ENCODE measurements around the gene NAGK.
"Not testable (repeated sequence)": the region's sequence is repeated elsewhere in the genome, so short reads cannot be mapped to it uniquely, and the experiment has no call there.

Gene NAGK

DNA sequence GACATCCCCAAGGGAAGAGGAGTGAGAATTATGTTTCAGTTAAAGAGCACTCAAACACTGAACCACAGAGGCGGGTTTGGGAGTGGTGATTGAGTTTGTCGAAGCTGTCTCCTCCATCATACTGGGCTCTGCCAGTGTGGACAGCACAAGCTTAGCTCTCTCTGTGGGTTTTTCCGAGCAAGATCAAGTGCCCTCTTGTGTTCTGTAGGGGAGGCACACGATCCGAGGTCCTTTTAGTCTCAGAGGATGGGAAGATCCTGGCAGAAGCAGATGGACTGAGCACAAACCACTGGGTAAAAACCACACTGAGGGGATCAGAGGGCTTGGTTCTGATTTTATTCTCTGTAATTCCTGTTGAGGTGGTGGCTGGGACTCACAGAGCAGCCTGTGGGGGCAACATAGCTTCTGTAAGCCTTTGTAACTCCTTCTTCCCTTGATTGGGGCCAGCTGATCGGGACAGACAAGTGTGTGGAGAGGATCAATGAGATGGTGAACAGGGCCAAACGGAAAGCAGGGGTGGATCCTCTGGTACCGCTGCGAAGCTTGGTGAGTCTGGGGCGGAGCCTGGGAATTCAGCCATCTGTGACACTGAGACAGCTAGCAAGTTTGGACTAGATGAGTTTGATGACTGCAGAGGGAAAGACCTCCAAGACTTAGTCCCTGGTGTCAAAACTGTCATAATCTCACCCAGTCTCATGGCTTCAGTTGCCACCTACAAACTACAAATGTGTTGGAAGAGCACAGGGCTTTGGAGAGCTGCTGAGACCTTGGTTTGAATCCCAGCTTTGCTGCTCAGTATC, 2.0 kb downstream of the NAGK start:
- DNase-seq: peak in 1 of 2 experiments; percentile 14

DNA sequence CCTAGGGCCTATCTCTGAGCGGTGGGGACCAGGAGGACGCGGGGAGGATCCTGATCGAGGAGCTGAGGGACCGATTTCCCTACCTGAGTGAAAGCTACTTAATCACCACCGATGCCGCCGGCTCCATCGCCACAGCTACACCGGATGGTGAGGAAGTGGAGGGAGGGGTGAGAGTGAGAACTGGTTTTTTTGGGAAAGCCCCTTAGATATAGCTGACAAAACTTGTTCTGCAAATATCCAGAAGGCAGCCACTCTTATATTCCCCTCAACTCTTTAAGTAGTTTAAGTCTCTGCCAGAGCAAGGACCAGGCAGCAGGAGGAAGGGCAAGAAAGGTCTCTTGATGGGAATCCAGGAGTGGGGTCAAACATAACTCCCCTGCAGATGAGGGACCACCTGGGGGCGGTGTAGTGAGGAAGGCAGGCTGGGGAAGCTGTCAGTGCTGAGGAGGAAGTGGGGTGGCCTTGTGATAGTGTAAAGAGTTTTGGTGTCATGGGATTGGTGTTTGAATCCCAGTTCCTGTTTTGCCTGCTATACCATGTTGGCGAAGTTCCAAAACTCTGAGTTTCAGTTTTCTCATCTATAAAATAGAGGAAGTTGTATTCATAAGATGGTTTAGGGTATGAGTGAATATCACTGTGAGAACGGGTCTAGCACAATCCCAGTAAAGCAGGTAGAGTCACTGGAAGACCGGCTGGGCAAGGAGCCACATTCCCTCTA, 3.4 kb downstream of the NAGK start:
- DNase-seq: no peak

DNA sequence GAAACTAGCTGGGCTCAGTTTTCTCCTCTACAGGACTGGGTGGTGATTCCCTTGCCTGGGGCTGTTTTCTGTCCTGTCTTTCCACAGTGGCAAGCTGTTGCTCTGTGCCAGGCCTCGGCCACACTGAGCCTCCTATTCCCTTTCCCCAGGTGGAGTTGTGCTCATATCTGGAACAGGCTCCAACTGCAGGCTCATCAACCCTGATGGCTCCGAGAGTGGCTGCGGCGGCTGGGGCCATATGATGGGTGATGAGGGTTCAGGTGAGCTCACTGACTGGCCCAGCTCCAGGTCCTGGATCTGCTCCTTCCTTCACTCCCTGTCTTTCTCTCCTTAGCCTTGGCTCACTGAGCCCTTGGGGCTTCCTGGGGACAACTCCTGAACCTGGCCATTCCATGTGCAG, 4.0 kb downstream of the NAGK start:
- DNase-seq: no peak

DNA sequence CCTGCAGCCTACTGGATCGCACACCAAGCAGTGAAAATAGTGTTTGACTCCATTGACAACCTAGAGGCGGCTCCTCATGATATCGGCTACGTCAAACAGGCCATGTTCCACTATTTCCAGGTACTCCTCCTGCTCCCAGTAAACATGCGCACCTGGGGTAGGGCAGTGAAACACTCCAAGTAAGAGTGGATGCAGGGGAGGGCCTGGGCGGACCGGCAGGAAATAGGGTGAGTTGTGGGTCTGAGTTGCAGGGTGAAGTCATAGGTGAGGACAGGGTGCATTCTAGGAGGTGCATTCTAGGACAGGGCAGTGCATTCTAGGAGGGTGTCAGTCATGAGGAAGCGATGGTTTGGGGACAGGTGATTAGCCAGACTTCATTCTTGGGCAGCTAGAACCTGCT, 5.0 kb downstream of the NAGK start:
- DNase-seq: no peak

DNA sequence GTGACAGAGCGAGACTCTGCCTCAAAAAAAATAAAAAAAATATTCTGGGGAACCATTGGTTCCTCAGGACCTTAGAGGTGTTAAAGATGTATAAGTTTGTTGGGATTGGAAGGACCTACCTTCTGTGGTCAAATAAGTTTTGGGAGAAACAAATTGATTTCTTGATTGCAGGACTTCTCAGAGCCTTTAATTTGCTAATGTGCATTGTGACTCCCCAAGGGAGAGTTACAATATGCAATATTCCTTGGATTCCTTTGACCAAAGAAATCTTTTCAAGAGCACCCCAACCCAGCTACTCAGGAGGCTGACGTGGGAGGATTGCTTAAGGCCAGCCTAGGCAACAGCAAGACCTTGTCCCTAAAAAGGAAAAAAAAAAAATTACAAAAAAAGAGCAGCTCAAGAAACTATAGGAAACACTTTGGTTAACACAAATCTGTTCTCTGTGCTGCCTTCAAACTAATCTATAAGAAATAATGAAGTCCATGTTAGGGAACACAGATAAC, 6.5 kb downstream of the NAGK start:
- DNase-seq: no peak

DNA sequence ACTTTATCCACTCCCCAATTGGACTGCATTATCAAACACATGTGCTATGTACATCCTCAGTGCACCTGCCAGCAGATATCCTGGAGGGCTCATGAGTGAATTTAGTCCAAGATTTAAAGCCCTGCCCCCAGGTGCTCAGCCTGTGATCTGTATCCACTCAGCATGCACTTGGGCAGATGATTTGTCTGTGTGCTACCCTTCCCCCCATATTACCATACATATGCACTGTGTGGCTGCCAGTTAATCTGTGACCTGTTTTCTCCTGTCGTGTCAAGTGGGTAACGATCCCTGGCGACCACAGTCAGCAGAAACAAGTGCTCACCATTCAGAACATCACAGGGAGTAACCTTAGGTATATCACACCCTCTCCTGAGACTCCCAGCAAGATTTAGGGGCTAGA, 10.2 kb downstream of the NAGK start:
- DNase-seq: no peak

DNA sequence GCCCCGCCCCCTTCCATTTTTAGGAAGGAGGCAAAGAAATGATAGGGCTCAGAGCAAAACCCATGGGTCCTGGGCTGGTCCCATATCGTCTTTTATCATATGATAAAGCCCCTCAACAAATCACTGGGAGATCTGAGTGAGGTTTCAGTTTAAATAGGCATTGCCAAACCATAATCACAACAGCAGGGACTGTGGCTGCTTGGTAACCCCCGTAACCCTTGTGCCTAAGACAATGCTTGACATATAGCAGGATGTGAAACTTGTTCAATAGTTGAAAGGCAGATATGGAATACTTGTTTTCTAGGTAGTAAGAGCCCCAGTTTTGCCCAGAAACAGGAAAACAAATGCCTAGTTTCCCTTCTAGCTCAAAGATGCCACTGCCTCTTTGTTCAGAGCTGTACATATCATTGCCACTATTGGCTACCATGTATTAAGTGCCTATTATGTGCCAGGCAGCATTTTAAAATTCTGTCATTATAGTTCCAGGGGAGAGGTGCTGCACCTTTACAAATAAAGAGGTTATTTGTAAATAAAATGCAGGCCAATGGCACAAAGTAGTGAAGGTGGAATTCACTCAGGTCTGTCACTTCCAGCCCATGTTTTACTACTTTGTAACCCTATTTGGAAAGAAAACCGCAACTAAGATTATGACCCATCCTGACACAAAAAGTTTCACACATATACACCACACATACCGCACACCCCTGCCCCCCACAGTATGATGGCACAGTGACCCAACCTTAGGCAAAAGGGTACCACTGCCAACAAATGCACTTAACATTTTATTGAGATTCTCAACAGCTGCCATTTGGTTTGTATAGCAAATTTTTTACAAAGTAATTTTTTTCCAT, 14.2 kb downstream of the NAGK start:
- DNase-seq: no peak

DNA sequence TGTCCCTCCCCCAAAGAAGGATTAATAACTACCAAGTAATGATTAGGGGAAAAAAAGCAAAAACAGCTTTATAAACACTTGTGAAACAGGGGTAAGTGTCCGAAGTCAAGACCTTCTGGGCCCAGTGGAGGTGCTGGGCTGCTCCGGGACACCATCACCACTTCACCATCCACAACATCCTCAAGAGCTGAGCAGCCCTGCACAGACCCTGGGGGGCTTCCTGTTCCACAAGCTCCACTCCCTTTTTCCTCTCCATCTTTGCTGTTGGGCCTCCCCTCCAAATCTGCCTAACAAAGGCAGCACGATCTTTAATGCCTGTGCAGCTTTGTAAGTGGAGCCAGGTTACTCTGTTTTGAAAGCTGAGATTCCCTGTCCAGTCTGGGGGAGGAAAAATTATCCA, 14.8 kb downstream of the NAGK start:
- DNase-seq: not testable (repeated sequence)

DNA sequence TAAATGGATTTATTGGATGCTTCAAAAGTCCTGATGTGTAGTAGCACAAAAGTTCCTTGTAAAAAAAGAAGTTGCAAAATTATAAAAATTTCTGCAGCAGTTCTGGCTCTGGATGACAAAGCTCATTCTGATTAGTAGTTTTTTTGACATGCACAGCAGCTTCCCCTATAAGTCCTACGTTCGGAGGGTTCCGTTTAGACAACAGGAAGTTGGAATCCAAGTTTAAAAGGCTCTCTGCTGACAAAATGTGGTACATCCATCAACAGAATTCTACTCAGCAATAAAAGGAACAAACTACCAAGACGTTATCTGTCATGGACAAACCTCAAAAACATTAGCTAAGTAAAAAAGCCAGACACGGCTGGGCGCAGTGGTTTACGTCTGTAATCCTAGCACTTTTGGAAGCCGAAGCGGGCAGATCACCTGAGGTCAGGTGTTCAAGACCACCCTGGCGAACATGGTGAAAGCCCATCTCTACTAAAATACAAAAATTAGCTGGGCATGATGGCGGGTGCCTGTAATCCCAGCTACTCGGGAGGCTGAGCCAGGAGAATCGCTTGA, 15.4 kb downstream of the NAGK start:
- DNase-seq: not testable (repeated sequence)

DNA sequence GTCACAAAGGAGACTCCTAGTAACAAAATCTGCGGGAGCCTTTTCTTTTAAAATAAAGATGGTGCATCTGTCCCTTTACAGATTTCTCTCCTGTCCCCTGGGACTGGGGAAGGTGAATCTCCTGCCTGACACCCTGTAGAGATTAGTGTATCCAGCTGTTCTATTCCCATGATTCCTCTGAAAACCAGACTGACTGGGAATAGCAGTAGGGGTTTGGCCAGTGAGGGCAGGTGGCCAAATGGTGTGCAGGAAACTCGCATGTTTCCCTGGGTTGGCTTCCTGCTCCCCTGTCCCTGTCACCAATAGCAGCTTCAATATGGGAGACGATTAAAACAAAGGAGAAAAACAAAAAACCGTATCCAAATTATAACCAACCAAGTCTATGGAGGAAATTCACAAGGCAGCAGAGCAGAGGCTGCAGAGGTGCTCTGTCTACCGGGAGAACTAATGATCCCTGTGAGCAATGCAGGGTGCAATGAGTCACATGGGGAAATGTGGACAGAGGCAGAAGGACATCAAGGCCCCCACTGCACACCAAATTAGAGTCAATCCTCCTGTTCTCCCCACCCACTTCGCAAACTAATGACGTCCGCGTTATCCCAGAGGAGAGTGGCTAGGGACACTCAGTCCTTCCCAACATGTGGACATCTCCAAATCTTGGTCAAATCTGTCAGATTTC, 17.0 kb downstream of the NAGK start:
- DNase-seq: not testable (repeated sequence)

DNA sequence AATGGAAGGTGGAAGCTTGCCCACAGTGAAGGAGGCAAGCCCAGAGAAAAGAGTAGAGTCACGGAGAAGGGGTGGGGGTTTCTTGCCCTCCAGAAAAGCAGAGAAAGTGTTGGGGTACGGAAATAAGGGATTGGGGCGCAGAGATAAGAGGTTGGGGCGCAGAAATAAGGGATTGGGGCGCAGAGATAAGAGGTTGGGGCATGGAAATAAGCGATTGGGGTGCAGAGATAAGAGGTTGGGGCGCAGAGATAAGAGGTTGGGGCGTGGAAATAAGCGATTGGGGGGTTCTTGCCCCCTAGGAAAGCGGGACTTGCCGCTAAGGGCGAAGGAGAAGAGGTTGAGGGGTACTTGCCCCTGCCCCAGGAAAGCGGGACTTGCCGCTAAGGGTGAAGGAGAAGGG, 21.0 kb downstream of the NAGK start:
- DNase-seq: not testable (repeated sequence)

DNA sequence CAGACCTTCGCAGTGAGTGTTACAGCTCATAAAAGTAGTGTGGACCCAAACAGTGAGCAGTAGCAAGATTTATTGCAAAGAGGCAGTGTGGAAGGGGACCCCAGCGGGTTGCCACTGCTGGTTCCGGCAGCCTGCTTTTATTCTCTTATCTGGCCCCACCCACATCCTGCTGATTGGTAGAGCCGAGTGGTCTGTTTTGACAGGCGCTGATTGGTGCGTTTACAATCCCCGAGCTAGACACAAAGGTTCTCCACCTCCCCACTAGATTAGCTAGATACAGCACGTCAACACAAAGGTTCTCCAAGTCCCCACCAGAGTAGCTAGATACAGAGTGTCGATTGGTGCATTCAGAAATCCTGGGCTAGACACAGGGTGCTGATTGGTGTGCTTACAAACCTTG, 23.4 kb downstream of the NAGK start:
- not testable (repeated sequence) for DNase-seq

DNA sequence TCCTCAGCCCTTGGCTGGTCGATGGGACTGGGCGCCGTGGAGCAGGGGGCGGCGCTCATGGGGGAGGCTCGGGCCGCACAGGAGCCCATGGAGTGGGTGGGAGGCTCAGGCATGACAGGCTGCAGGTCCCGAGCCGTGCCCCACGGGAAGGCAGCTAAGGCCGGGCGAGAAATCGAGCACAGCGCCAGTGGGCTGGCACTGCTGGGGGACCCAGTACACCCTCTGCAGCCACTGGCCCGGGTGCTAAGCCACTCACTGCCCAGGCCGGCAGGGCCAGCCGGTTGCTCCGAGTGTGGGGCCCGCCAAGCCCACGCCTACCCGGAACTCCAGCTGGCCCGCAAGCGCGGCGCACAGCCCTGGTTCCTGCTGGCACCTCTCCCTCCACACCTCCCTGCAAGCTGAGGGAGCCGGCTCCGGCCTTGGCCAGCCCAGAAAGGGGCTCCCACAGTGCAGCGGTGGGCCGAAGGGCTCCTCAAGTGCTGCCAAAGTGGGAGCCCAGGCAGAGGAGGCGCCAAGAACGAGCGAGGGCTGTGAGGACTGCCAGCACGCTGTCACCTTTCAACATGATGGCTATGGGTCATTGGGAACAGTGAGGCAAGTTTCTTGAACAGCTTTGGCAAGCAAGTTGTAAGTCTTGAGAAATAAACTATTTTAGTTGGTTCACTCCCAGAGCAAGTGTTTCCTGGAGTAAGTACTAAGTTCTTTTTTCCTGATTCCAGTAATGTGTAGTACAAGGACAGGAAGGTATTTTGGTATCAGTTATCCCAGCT, 24.2 kb downstream of the NAGK start:
- DNase-seq: not testable (repeated sequence)

DNA sequence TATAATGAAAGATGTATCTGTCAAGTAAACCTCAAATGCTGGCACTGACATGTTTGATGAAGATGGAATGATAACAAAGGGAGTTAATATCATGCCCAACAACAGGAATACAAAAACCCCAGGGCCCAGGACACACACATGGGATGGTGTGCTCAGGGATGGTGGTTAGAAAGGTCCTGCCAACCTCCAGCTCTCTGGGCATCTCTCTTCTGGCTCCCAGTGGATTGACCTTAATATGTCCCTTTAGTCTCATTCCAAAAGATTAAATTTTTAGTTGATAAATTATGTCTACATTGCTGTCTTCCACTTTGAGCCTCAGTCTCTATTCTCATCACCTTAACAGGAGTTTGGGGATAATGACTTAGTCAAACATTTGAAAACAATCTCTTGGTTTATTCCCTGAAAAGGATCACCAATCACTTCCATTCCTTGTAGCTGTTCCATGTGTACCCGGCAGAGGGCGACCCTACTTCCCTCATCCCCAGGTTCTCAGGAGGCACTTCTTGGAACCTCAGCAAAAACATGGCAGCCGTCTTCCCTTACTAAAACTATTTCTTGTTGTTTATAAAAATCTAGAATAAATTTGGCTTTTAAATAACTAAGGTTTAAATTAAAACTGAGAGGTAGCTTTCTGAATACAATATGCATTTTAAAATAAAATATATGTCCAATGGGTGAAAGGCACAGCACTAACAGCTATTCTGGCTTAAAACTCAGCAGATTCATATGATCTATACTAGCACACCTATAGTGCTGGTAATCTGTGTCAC, 31.9 kb downstream of the NAGK start:
- peak in 1 of 2 experiments; percentile 62 for DNase-seq

DNA sequence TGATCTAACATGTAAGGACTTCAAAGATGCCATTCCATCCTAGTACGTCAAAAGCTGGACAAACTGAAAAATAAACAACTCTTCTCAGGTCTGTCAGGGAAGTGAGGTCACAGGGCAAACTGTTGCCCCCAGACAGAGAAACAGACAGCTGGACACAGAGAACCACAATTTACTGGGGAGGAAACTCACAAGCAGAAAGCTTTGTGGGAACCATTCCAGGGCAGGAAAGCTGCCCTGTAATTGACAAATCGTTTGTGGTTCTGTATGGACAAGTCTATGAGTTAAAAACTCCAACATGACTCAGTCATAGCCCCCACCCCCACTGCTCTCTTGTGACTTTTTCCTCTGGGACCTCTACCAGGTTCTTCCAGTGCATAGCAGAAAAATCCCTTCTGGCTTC, 33.2 kb downstream of the NAGK start:
- DNase-seq: no peak

DNA sequence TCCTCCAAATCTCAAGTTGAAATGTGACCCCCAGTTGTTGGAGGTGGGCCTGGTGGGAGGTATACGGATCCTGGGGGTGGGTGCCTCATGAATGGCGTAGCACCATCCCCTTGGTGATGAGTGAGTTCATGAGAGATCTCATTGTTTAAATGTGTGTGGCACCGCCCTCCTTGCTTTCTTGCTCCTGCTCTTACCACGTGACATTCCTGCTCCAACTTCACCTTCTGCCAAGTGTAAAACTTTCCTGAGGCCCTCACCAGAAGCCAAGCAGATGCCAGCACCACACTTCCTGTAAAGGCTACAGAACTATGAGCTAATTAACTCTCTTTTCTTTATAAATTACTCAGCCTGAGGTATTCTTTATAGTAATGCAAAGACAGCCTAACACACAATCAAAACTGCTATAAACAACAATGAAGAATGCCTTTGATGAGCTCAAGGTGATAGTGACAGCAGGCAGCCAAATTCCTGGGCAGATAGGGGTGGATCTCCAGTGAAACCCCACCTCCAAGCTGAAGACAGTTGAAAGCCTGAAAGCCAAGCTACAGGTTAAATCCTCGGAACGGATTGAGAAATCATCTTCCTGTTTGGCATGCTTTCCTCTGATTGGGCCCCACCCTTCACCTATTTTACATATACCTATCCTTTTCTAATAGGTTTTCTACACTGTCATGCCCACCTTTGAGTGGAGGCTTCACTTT, 34.7 kb downstream of the NAGK start:
- no peak for DNase-seq

DNA sequence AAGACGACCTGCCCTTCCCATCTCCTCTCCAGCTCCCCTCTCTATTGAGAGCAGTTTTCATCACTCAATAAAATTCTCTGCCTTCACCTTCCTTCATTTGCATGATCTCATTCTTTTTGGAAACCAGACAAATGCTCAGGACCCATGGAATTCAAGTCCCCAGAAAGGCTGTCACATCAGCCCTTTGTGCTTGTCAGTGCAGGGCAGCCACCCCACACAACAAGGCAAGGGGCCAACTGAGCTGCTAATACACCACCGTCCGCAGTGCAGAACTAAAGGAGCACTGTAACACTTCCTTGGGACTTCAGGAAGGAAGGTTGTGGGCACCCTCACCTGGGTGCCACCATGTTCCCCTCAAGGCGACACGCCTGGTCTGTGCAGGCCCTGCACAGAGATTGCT, 35.4 kb downstream of the NAGK start:
- DNase-seq: no peak

DNA sequence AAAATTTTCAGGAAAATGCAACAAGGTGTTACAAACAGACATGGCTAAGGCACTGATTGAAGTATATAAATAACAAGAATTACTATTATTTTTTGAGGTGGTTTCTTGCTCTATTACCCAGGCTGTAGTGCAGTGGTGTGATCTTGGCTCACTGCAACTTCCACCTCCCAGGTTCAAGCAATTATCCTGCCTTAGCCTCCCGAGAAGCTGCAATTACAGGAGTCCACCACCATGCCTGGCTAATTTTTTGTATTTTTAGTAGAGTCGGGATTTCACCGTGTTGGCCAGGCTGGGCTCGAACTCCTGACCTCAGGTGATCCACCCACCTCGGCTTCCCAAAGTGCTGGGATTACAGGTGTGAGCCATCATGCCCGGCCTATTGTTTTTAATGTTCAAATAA, 38.0 kb downstream of the NAGK start:
- not testable (repeated sequence) for DNase-seq

DNA sequence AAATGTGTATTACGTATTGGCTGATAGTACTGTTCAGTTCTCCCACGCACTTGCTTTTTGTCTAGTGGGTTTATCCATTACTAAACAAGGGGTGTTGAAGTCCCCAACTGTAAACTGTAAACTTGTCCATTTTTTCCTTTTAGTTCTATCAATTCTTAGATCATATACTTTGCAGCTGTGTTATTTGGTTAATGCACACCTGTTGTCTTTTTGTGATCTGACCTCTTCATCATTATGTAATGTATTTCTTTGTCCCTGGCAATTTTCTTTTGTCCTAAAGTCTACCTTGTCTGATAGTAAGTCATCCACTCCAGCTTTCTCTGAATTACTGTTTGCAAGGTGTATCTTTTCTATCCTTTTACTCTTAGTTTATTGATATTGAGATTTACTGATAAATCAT, 39.6 kb downstream of the NAGK start:
- no peak for DNase-seq

DNA sequence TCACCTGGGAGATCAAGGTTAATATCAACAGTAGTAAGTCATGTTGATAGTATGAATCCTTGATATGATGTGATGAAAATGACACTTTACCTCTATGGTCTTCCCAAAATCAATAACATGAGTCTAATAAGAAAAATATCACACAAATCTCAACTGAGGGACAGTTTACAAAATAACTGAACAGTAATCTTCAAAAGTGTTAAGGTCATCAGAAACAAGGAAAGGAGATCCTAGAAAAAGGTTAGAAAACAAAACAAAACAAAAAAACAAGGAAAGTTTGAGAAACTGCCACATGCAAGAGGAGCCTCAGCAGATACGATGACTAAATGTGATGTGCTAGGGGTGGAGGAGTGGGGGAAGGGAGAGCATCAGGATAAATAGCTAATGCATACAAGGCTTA, 45.4 kb downstream of the NAGK start:
- DNase-seq: no peak

All from SW 1271 (cell line).